Activated CD4-positive, alpha-beta T cell treated with anti-CD3 and anti-CD28 coated beads for 4 hours (primary cell): ENCODE data around the gene PDCD11.

Experiments
- DNase-seq, 2 donors: peaks; one replicate each; pipeline ENCODE4 v3.0.0-alpha.2; 2020

The PDCD11 gene

GRCh38 chr10:103451831-103452505 lies 55.5 kb downstream of the PDCD11 start, which contains the start of gene CALHM2:
Gene CALHM2 (minus strand): TSS chr10:103452370. CDS start chr10:103449941, 2,429 bp downstream.
- DNase-seq, result peak; percentile 50 to 53

- DNase-seq, result no peak
These were observed 56.2 kb downstream of the PDCD11 start for GRCh38 chr10:103452506-103453230.

GRCh38 chr10:103454026-103454425 lies 57.6 kb downstream of the PDCD11 start:
- DNase-seq, result no peak

- no peak for DNase-seq
These were observed 58.8 kb downstream of the PDCD11 start for GRCh38 chr10:103455235-103455634.

- DNase-seq, result no peak
These were observed 59.7 kb downstream of the PDCD11 start for GRCh38 chr10:103456074-103456660.

GRCh38 chr10:103457176-103457712 lies 60.8 kb downstream of the PDCD11 start:
- DNase-seq, result no peak

- DNase-seq, result no peak
These were observed 61.6 kb downstream of the PDCD11 start for GRCh38 chr10:103457896-103458583.

- DNase-seq, result no peak
These were observed 62.3 kb downstream of the PDCD11 start, which contains the start of gene CALHM1 for GRCh38 chr10:103458720-103459119. Gene CALHM1 (minus strand): TSS chr10:103458900. CDS start chr10:103458751, 149 bp downstream.

- DNase-seq, result no peak
These were observed 63.2 kb downstream of the PDCD11 start for GRCh38 chr10:103459615-103460014.

- no peak for DNase-seq
These were observed 67.1 kb downstream of the PDCD11 start for GRCh38 chr10:103463499-103463898.

- DNase-seq, result no peak
These were observed 69.2 kb downstream of the PDCD11 start for GRCh38 chr10:103465411-103466179.

- DNase-seq, result no peak
These were observed 70.3 kb downstream of the PDCD11 start for GRCh38 chr10:103466734-103467133.

- no peak for DNase-seq
These were observed 71.0 kb downstream of the PDCD11 start for GRCh38 chr10:103467406-103467805.

GRCh38 chr10:103469201-103469600 lies 72.8 kb downstream of the PDCD11 start:
- no peak for DNase-seq

- DNase-seq, result peak; percentile 49 to 60
These were observed 74.6 kb downstream of the PDCD11 start for GRCh38 chr10:103470761-103471653.

GRCh38 chr10:103472005-103472404 lies 75.6 kb downstream of the PDCD11 start:
- no peak for DNase-seq

- no peak for DNase-seq
These were observed 76.8 kb downstream of the PDCD11 start for GRCh38 chr10:103473261-103473671.

- DNase-seq, result no peak
These were observed 77.7 kb downstream of the PDCD11 start for GRCh38 chr10:103474077-103474476.

- no peak for DNase-seq
These were observed 79.0 kb downstream of the PDCD11 start for GRCh38 chr10:103475437-103475836.

GRCh38 chr10:103476046-103476768 lies 79.8 kb downstream of the PDCD11 start:
- no peak for DNase-seq
